GM23338 (cell line): Measurements from ENCODE around the gene P2RY6.

Experiments
- CREB1 ChIP-seq: fragments of 250-450 bp; sonication (Bioruptor Pico); IDR thresholded peaks from 2 replicates; pipeline ENCODE4 v1.5.0; 2020; ENCODE audit warnings: low read depth, mild to moderate bottlenecking, moderate library complexity
- CTCF ChIP-seq, 2 experiments: fragments of 200-600 bp in 1 of 2; sonication (generic) in 1 of 2; conservative IDR thresholded peaks; 2 replicates each; pipeline versions ENCODE4 v1.5.1 to v1.6.1; 2016 to 2017; ENCODE audit warnings: antibody characterized with exemption in 2 of 2, low read depth in 2 of 2, mild to moderate bottlenecking in 2 of 2, moderate library complexity in 1 of 2
- EZH2 ChIP-seq: fragments of 200-600 bp; sonication (generic); IDR thresholded peaks from one replicate; pipeline ENCODE4 v1.8.0; 2017; ENCODE audit warnings: antibody characterized with exemption, mild to moderate bottlenecking, low read depth; ENCODE audit not compliant: unreplicated experiment
- EZH2phosphoT487 ChIP-seq: fragments of 200-600 bp; sonication (generic); IDR thresholded peaks from one replicate; pipeline ENCODE4 v1.8.1; 2018; ENCODE audit warnings: antibody characterized with exemption; ENCODE audit not compliant: unreplicated experiment

DNA sequence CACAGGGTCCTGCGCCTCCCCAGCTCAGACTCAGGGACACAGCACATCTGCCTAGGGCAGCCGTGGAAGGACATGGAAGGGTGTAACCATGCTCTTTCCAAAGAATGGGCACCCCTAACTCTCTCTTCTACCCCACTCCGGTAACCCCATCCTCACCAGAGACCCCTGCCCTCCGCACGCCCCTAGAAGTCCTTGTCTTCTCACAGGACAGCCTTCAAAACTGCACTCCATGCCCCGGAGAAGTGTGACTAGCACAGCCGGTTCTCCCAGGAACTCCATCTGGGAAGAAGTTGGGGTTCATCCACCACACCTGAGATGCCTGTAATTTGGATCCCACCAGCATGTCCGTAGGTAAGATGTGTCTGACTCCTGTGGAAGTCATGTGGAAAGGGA lies 29.0 kb upstream of the P2RY6 start:
- TF ChIP-seq CTCF (conservative IDR thresholded peaks at IDR 0.05; ENCODE audit: low read depth in 2 of 2) (no peak), EZH2 (no peak), EZH2phosphoT487 (no peak), CREB1 (CRISPR knock-in tag) (no peak)
